Thyroid gland (tissue), 4 donors: ENCODE results near the gene MYO9B. TPM values are rescaled to one million over a fixed set of nuclear protein-coding genes. Genes with fewer than 3 reads are reported as not detected.
A peak's percentile ranks its signal among the peaks of the same experiment; 100 is the strongest.

Source experiments
- DNase-seq, 2 donors: peaks; one replicate each; pipeline ENCODE4 v3.0.0-alpha.2; 2019
- H3K27ac ChIP-seq, 3 donors: fragments of 200-600 bp; sonication (generic); 1 replicate in 2 of 3; 2 replicates in 1 of 3; pipeline ENCODE4 v1.5.1; 2016 to 2019; ENCODE audit warnings: mild to moderate bottlenecking in 1 of 3, moderate library complexity in 1 of 3
- H3K27me3 ChIP-seq: fragments of 200-600 bp; sonication (generic); one replicate; pipeline ENCODE4 v1.5.1; 2019
- H3K36me3 ChIP-seq, 2 donors: fragments of 200-600 bp; sonication (generic); one replicate each; pipeline ENCODE4 v1.5.1; 2016 to 2019
- H3K4me1 ChIP-seq, 2 donors: fragments of 200-600 bp; sonication (generic); one replicate each; pipeline ENCODE4 v1.5.1; 2017 to 2019
- H3K4me3 ChIP-seq, 3 donors: fragments of 200-600 bp; sonication (generic); replicated peaks in 1 of 3; 1 replicate in 2 of 3; 2 replicates in 1 of 3; pipeline ENCODE4 v1.5.1; 2016; ENCODE audit warnings: mild to moderate bottlenecking in 1 of 3
- H3K9me3 ChIP-seq: fragments of 200-600 bp; sonication (generic); one replicate; pipeline ENCODE4 v1.5.1; 2017
- POLR2A ChIP-seq, 2 donors: fragments of 450-650 bp; IDR thresholded peaks; one replicate each; pipeline ENCODE4 v1.6.1; 2017; ENCODE audit warnings: antibody characterized with exemption in 2 of 2, mild to moderate bottlenecking in 2 of 2, moderate library complexity in 1 of 2
- WGBS, 2 donors: methylation state at CpG; one replicate each; pipeline ENCODE4 v1.1.5; 2017; 5-methylcytosine and 5-hydroxymethylcytosine counted together
- intact Hi-C: fragments of 100-400 bp; cut with DNase I; formaldehyde crosslinking; loops from one replicate; pipeline ENCODE4 v1.15.1; 2023
- total RNA-seq, 4 donors: library from RNA; depleted of rRNA; stranded (reverse); fragments of >200 nt; gene quantifications; one replicate each; pipeline ENCODE4 v1.2.3, GENCODE V29; 2016
- TF ChIP-seq, protein P1 (sequence below), 6 experiments: fragments of 200-600 bp in 3 of 6; fragments of 450-650 bp in 3 of 6; sonication (generic) in 3 of 6; IDR thresholded peaks; one replicate each; pipeline ENCODE4 v1.5.1; 2016 to 2019; ENCODE audit warnings: antibody characterized with exemption in 6 of 6, mild to moderate bottlenecking in 2 of 6, inconsistent platforms in 1 of 6, moderate library complexity in 1 of 6

Gene MYO9B
- total RNA-seq, 4 donors from 2014 or later, result 33.7 to 52.9 (median 44.6) TPM

DNA sequence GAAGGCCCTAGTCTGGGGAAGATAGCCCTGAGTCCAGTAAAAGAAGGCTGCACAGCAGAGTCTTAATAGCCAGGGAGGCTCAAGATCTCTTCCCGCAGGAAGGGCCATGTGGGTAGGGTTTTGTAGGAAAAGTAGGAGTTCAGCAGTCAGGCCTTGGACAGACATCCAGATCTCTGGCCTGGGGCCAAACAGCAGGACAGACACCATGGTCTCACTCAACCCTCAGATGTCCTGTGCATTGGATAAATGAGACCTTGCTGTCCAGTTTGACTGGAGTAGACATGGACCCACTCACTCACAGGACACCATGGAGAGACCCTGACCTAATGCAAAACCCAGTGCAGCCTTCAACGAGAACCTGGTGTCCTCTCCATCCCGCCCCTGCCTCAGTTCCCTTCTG is 154.3 kb downstream of the MYO9B start:
- intact Hi-C loops, result no loop called here
- peaks cover 0 to 10% of the 10 kb centered on the region in 2 donors for H3K36me3 ChIP-seq
- TF ChIP-seq, protein P1, sequence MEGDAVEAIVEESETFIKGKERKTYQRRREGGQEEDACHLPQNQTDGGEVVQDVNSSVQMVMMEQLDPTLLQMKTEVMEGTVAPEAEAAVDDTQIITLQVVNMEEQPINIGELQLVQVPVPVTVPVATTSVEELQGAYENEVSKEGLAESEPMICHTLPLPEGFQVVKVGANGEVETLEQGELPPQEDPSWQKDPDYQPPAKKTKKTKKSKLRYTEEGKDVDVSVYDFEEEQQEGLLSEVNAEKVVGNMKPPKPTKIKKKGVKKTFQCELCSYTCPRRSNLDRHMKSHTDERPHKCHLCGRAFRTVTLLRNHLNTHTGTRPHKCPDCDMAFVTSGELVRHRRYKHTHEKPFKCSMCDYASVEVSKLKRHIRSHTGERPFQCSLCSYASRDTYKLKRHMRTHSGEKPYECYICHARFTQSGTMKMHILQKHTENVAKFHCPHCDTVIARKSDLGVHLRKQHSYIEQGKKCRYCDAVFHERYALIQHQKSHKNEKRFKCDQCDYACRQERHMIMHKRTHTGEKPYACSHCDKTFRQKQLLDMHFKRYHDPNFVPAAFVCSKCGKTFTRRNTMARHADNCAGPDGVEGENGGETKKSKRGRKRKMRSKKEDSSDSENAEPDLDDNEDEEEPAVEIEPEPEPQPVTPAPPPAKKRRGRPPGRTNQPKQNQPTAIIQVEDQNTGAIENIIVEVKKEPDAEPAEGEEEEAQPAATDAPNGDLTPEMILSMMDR (IDR thresholded peaks at IDR 0.05), result no peak
- TF ChIP-seq POLR2A (IDR thresholded peaks at IDR 0.05), result no peak
- no peaks in the 10 kb centered on the region for H3K27me3 ChIP-seq
- DNase-seq, result no peak
- H3K27ac ChIP-seq, result no peak overlapping the region
- H3K9me3 ChIP-seq, result no peaks in the 10 kb centered on the region
- 91 to 97% methylated on average over 3 of the region's 3 CpGs for WGBS, 2 donors
- no peak overlapping the region for H3K4me3 ChIP-seq
- peaks cover 21 to 23% of the 10 kb centered on the region in 2 donors for H3K4me1 ChIP-seq

DNA sequence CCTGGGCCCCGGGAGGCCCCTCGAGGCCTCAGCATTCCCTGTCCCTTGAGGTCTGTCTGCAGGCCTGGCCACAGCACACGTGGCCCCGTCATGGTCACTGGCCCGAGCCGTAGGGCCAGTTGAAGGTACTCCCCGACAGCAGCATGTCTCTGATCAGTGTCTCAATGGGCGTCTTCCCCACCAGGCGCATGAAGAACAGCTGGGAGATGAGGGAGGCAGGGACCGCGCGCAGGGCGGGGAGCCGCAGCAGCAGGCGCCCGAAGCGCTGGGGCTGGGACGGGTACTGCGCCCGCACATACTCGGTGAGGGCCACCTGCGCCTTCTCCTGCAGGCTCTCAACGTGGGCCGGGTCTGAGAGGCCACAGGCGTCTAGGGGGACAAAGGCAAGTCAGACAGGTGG is 156.7 kb downstream of the MYO9B start:
- DNase-seq, result no peak
- peaks cover 0 to 10% of the 10 kb centered on the region in 2 donors for H3K36me3 ChIP-seq
- H3K27ac ChIP-seq, result no peak overlapping the region
- intact Hi-C loops, result no loop called here
- no peaks in the 10 kb centered on the region for H3K27me3 ChIP-seq
- 89% methylated on average over 20 to 25 of the region's 25 CpGs for WGBS, 2 donors
- no peak overlapping the region for H3K4me3 ChIP-seq
- H3K9me3 ChIP-seq, result no peaks in the 10 kb centered on the region
- TF ChIP-seq, protein P1 (IDR thresholded peaks at IDR 0.05), result no peak
- no peak for TF ChIP-seq POLR2A (IDR thresholded peaks at IDR 0.05)
- peaks cover 24 to 33% of the 10 kb centered on the region in 2 donors for H3K4me1 ChIP-seq

DNA sequence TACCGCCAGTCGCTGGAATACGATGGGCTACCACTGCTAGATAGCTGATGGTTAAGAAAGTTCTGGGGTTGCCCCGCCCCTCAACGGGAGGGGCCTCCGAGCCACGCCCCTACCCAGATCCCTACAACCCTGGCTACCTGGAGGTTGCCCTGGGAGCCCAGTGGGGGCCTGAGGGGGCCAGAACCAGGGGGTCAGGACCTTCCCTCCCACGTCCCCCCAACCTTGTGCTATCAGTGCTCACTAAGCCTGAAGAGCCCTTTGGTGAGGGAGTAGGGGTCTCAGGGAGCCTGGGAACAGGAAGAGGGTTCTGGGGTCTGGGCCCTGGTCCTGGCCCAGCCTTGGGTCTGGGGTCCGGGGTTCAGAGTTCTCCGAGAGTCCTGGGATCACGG is 159.3 kb downstream of the MYO9B start:
- peak; percentile 49 to 59 for DNase-seq
- 43 to 47% methylated on average over 7 to 11 of the region's 11 CpGs for WGBS, 2 donors
- H3K4me3 ChIP-seq, result peak overlapping the region in 1 of 3 donors; percentile 41
- H3K27ac ChIP-seq, result peak overlapping the region in 2 of 3 donors; percentile 31 to 72
- H3K36me3 ChIP-seq, result peaks cover 0 to 17% of the 10 kb centered on the region in 2 donors
- no peaks in the 10 kb centered on the region for H3K9me3 ChIP-seq
- no peak for TF ChIP-seq POLR2A (IDR thresholded peaks at IDR 0.05)
- TF ChIP-seq, protein P1 (IDR thresholded peaks at IDR 0.05), result no peak
- H3K4me1 ChIP-seq, result peaks cover 15 to 22% of the 10 kb centered on the region in 2 donors
- intact Hi-C loops, result no loop called here
- H3K27me3 ChIP-seq, result no peaks in the 10 kb centered on the region

DNA sequence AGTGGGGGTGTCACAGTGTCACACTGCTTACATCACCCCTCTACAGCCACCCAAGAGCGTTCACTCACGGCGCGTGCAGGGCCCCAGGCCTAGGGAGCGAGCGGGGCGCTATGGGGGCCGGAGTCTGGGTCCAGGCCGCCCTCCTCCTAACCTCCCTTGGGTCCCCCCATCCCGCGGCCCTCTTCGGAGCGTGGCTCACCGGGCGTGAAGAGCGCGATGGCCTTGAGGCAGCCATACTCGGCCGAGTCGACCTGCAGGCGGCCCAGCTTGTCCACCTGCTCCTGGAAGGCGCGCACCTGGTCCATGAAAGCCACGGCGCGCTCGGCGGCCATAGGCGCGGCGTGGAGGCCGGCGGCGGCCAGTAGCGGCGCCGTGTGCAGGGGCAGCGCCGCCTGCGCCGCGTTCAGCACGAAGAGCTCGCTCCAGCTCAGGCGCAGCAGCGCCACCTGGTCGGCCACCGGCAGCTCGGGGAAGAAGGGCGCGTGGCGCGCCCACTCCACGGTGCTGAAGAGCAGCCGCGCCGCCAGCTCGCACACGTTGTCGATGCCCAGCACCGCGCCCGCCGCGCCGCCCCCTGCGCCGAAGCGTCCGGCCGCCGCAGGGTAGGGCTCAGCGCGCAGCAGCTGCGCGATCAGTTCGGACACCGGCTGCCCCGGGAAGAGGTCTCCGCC is 159.9 kb downstream of the MYO9B start:
- peak; percentile 82 to 83 for DNase-seq
- H3K4me3 ChIP-seq, result peak overlapping the region in 1 of 3 donors; percentile 41
- H3K36me3 ChIP-seq, result peaks cover 0 to 17% of the 10 kb centered on the region in 2 donors
- TF ChIP-seq POLR2A (IDR thresholded peaks at IDR 0.05), result peak in 1 of 2 donors; percentile 8
- TF ChIP-seq, protein P1 (IDR thresholded peaks at IDR 0.05), result peak in 3 of 6 experiments; percentile 49 to 72 (median 51)
- peaks cover 15 to 22% of the 10 kb centered on the region in 2 donors for H3K4me1 ChIP-seq
- intact Hi-C loops, result no loop called here
- WGBS, 2 donors, result 0 to 11% methylated on average over 13 to 20 of the region's 80 CpGs
- H3K27me3 ChIP-seq, result no peaks in the 10 kb centered on the region
- peak overlapping the region; percentile 16 to 72 (median 31) for H3K27ac ChIP-seq
- no peaks in the 10 kb centered on the region for H3K9me3 ChIP-seq
